Stimulated activated naive CD4-positive, alpha-beta T cell treated with Interleukin-2 at 50 U/mL for 16 hours (primary cell): ENCODE results near the gene LRRC2.
A peak's percentile ranks its signal among the peaks of the same experiment; 100 is the strongest.
"Not testable (repeated sequence)": the region's sequence is repeated elsewhere in the genome, so short reads cannot be mapped to it uniquely, and the experiment has no call there.

Experiments
- DNase-seq: peaks from one replicate; lab custom pipeline; 2025; lab: John Stamatoyannopoulos, UW

LRRC2 gene, protein sequence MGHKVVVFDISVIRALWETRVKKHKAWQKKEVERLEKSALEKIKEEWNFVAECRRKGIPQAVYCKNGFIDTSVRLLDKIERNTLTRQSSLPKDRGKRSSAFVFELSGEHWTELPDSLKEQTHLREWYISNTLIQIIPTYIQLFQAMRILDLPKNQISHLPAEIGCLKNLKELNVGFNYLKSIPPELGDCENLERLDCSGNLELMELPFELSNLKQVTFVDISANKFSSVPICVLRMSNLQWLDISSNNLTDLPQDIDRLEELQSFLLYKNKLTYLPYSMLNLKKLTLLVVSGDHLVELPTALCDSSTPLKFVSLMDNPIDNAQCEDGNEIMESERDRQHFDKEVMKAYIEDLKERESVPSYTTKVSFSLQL

DNA sequence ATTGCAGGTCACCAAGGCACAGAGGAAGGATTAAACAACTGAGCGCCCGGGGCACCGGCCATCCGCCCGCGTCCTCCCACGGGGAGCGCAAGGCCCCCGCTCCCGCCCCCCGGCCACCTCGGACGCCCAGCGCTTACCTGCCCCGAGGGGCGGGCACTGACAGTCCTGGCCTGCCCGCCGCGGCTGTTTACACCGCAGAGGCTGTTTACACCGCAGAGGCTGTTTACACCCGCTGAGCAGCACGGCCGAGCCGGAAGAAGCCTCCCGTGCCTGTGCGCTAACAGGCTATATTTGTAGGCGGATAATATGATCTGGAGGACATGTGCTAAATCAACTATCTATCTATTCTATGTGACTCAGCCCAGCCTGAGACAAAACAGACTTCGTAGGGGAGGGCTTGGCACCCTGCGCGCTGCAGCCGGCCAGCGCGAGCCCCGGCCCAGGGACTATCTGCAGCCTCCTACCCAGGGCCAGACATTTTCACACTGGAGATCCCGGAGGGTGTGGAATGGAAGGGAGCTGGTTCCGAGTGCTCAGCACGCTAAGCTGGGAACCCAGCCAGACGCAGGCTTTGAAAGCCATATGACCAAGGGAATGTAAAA lies at the start of gene LRRC2:
TSS of gene LRRC2 (minus strand) at position 263 of the 602 bp plus-strand sequence. CDS start 14,711 bp downstream, outside the sequence.
- DNase-seq, result peak; percentile 25

DNA sequence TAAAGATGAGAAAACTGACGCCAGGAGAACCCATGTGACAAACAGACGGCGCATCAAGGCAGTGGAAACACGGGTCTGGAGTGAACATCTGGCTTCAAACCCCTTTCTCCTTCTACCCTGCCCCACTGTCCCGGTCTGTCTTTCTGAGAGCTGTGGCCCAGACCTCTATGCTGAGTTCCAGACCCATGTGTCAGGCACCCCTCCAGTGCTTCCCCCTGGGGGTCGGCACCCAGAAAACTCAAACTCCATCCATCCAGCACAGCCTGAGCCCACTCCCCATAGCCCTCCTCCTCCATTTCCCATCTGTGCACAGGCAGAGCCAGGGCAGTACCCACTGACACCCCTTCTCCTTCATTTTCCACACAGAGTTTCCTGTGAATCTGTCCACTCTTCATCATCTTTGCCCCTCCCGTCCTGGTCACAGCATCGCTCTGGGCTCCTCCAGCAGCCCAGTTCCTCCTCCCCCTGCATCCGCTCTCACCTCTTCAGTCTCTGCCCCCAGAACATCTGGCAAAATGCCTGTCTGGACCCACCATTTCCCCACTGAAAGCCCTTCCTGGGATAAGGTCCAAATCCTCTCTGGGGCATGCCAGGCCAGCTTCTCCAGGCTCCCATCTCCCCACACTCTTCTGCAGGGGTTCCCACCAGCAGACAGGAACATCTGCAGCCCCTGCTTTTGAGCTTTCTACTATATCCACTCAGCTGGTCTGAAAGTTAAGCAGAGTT lies 49.1 kb upstream of the LRRC2 start:
- DNase-seq, result no peak

DNA sequence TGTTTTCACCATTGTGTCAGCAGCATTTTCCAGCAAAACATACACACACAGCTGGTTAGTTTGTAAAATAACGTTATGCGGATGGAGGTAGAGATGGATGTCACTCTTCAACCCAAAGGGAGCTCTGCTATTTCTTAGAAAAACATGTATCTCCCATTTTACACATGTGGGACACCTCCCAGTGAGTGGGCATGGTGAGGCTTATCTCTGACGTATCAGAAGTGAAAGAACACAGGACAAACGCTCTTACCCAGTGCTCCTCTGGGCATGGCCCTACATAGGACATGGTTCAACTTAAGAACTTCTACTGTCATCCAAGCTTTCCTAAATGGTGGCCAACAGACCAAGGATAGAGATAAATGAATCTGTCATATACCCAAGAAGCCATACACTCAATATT lies 48.3 kb upstream of the LRRC2 start:
- DNase-seq, result no peak

DNA sequence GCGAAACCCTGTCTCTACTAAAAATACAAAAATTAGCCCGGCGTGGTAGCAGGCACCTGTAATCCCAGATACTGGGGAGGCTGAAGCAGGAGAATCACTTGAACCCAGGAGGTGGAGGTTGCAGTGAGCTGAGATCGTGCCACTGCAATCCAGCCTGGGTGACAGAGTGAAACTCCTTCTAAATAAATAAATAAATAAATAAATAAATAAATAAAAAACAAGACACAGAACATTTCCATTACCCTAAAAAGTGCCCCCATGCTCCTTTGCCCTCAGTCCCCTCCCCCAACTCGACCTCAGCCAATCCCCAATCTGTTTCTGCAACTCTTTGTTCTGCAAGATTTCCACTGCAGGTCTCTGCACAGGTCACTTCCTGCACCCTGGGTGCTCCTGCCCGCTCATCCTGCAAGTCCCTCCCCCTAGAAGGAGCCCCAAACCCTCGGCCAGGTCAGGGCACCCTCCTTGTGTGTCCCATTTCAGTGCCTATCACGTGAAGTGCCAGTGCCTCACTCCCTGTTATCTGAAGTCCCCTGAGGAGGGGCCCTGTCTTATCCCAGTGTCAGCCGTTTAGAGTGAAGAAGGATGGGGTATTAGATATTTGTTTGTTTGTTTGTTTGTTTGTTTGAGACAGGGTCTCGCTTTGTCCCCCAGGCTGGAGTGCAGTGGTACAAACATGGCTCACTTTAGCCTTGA lies 47.4 kb upstream of the LRRC2 start:
- no peak for DNase-seq

DNA sequence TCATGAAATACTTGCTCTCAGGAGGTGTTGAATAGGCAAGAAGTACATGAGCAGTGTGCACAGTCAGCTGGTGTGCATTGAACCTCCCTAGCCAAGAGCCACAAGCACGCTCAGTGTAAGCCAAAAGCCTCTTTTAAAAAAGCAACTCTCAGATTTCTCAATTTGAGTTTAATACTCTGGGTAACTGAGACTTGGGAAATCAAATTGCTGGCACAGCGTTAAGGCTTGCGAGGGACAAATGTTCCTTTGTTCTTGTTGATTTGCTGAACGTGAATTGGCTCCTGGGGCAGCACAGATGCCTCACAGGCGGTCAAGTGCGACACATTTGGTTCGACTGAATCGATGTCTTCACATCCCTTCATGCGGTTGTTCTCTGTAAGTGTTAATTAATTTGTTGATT lies 46.2 kb upstream of the LRRC2 start, which contains the start of gene FAM240A:
TSS of gene FAM240A (plus strand) at position 202 of the 400 bp plus-strand sequence. CDS start at position 361, 159 bp downstream.
- no peak for DNase-seq

DNA sequence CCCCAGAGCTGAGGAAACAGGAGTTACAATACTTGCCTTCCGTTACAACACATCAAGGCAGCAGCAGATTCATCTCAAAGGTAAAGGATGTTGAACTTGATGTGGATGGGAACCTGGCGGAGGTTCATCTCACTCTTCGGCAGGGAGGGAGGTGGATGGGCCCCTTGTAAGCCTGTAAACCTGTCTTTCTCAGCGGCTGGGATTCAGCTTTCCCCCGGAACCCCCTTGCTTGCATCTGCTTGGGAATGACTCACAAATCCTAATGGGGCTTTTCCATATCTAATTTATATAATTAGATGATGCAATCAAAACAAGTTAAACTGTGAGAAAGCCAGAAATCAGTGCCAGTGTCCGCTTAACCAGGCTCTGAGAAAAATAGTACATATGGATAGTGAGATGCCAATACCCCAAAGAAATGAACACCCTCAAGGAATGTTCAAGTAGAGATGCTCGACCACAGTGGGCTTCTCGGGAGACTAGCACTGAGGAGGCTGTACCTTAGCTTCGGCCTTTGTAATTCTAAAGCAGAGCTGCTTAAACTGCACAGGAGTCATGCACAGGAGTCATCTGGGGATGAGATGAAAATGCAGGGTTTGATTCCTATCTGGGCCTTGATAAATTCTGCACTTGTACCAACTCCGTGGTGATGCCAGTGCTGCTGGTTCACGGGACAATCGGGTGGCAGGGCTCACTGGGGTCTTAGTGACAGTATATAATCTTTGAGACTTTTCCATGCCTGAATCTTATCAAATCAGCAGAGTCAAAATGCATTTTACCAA lies 44.0 kb upstream of the LRRC2 start:
- DNase-seq, result no peak

DNA sequence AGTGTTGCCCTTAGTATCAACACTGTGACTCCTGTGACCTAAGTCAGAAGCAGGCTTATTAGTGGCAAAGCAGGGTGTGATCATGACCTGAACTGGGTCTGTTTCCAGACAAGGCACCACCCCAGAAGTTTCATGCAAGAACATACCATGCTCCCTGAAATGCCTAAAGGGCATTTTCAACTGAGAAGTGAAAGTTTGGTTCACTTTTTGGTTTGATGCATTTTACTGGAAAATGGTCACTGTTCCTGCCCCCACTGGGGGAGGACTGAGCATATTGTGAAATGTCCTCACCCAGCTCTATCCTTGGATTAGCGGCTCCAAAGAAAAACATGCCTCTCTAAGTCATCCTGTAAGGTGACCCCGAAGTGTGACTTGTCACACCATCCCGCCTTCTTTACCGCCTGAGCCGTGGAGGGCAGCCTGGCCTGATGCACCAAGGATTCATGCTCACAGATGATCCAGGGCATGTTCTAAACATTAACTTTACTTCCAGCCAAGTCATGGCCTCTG lies 43.2 kb upstream of the LRRC2 start:
- DNase-seq, result no peak

DNA sequence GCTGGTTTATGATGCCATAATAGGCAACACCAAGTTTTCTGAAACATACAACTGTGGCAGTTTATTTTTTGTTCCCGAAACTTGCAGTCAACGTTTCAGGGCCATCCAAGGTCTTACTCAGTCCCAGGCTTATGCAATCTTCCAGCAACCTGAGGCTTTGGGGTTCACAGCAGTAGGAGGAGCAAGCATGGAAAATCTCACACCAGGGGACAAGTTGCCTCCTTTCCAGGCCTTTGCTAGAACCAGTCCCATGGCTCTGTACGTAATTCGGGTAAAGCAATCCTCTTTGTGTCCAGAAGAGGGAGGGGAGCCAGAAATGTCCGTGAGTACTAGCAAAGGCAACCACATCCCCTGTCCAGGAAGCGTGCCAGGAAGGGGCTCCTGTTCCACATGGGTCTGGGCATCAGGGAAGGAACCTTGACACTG lies 41.5 kb upstream of the LRRC2 start:
- DNase-seq, result no peak

DNA sequence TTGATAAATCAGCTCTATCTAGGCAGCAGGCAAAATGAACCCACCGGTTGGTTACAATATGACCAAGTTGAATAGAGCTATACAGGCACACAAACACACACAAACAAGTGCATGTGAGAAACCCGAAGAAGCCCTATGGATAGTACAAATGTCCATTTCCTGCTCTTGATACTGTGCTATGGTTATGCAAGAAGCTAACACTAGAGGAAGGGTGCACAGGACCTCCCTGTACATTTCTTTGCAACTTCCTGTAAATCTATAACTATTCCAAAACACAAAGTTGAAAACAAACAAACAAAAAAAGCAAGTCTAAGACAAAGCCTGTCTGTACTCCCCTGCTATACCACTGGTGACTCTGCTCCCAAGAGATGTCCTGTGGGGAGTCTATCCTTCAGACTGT lies 38.0 kb upstream of the LRRC2 start:
- DNase-seq, result no peak

DNA sequence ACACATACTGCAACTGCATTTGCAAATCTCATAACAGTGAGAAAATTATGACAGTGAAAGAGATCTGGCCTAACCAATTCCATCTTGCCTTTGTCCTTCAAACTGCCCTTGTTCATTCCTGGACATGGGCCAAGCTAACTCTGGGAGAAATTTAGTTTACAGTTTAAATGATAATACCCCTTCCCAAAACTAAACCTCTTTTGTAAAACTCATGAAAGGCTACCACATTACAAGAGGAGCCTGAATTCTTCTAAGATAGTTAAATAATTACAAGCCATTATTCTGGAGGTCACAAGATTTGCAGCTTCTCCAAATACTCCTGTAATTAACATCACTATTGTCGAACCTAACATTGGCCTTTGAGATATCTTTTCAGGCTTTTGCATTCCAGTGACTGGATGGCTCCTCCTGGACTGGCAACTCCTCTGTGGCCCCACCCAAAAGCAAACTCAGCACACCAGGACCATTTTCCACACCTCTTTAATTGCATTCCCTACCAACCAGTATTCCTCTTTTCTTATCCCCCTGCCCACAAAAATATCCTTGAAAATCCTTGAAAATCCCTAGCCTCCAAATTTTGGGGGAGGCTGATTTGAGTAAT lies 37.4 kb upstream of the LRRC2 start:
- DNase-seq, result no peak

DNA sequence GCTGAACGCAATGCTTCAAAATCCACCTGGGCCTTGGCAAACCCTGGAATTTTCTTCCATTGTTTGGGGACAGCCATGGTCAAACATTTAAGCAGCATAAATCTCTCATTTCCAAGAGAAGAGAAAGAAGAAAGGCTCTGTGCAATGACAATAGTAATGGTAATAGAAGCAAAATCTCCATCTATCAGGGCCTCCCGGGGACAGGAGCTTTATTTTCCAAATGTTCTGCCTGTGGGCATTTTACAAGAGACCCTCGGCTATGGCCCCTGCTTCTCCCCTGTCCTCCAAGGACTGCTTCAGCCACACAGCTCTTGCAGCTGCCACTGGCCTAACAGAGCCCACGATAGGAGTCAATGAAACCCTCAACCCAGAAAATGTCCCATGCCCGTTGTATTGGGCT lies 33.5 kb upstream of the LRRC2 start:
- no peak for DNase-seq

DNA sequence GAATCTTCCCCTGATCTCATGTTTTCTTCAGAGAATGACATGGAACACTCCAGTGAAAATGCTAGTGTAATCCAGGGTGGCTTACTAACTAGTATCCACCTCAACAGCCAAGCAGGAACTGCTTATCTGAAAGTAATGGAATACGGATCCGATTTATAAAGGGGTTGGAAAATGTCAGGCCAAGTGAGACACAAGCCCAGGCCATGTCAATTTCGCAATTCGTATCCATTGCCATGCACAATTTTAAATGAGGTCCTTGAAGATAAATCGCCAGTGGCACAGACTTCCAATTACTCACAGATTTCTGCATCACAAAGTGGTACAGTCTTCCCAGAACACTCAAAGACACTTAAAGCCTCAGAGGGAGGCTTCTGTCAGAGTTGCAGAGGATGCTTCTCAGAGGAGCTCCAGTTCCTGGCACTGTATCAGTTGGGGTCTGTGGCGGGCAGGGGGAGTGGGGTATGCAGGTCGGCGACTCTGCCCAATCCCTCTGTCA lies 29.8 kb upstream of the LRRC2 start:
- DNase-seq, result no peak

DNA sequence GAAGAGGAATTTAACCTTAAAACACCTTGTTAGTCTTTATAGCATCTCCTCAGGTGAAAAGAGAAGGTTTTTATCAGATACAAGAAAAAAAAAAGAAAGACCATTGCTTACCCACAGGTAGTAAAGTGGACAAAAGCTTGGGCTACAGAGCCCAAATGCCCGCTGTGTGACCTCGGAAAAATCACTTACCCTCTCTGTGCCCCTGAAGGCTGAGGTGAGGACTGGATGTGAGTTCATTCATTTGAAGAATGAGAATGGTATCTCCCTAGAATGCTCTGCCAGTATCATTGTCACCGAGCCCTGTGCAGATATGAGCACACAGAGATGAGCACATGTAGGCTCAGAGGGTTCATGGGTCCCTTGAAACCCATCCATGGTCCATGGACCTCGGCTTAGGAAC lies 28.6 kb upstream of the LRRC2 start:
- DNase-seq, result no peak

DNA sequence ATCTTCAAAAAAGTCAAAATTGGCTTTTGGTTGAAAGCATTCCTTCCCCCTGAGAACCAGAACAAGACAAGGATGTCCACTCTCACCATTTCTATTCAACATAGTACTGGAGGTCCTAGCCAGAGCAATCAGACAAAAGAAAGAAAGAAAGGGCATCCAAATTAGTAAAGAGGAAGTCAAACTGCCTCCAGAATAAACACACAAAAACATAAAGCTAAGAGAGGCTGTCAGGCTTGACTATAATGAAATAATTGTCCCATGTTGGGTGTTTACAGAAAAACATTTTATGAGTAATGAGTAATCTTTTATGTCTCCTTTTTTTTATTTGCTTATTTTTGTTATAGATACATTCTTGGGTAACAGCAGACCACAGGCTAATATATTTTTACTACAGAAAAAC lies 27.9 kb upstream of the LRRC2 start:
- DNase-seq, result no peak

DNA sequence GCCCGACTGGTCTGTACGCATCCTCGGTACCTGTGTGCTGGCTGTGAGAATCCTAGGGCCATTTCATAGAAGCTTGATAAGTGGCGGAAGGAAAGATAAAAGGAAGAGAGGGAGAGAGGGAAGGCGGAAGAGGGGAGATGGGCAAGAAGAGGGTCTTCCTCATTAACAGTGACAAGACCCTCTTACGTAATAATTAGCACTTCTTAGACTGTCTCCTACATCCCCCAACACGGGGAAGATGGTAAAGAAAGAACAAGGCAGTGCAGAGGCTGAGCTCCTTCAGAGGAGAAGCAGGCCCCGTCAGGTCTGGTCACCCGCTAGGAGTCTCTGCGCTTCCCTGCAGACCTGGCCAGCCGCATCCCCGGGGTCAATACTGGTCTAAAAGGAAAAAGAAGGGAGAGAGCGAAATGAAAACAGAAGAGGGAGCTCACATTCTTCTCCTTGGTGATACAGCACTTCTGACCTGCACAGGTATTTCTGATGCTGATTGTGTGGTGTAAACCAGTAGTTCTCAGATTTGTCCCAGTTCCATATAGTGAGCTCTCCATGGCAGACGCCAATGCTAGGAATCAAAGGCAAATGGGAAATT lies 27.3 kb upstream of the LRRC2 start:
- no peak for DNase-seq

DNA sequence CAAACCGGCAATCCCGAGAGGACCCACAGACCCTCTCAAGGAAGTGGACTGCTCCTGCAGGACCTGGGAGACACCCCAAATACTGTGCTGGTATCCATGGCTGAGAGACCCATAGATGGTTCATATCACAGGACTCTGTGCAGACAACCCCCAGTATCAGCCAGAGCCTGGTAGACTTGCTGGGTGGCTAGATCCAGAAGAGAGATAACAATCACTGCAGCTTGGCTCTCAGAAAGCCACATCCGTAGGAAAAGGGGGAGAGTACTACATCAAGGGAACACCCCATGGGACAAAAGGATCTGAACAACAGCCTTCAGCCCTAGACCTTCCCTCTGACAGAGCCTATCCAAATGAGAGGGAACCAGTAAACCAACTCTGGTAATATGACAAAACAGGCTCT lies 21.2 kb upstream of the LRRC2 start:
- DNase-seq, result not testable (repeated sequence)

DNA sequence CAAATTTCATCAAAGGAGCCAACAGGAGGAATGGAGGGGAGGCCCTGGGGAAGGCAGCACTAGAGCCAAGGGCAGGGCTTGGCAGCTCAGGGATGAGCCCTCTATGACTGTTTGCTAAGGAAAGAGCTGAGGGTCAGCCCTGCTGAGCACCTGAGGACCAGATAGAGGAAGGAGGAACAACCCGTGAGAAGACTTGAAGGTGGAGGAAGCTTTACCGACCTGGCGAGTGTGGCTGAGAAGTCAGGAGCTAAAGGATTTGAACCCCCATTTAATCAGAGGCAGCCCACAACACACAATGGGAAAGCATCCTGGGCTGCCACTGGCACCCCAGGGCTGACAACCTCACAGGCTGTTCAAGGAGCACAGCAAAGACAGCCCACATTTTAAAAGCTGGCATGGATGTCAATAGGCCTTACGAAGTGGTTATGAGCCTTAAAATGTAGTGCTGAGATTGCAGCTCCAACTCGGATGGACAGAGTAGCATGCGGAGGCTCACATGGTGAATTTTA lies 20.7 kb upstream of the LRRC2 start:
- DNase-seq, result no peak

DNA sequence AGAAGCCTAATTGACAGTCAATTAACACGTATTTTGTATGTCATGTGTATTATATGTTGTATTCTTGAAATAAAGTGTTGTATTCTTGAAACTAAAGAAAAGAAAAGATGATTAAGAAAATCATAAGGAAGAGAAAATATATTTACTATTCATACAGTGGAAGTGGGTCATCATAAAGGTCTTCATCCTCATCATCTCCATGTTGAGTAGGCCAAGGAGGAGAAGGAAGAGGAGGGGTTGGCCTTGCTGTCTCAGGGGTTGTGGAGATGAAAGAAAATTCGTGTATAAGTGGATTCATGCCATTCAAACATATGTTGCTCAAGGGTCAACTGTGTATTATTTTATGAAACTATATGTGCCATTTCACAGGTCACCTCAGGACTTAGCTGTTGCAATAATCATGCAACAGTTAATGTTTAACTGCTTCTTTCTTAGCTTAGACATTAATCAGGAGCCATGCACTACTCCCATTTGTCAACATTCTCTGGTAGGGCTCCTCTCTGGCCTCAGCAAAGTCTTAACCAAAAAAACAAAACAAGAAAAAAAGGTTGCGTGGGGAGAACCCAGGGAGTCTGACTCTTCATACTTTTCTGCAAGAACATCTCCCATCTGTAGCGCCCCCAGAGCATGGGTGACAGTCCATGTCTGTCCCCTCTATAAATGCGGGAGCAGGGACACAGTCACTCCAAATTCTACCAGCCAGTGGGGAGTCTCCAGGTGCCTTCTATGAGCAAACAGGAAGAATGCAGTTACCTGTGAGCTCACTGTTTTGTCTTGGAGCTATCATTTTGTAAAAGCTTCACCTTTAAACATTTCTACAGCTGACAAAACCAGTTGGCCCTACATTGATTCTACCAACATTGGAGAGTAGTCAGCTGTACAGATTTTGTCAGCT lies 19.9 kb upstream of the LRRC2 start:
- no peak for DNase-seq
